Measurements from ENCODE around the gene DGKG. TPM values are rescaled to one million over a fixed set of nuclear protein-coding genes. Genes with fewer than 3 reads are reported as not detected.
A peak's percentile ranks its signal among the peaks of the same experiment; 100 is the strongest.

Gene DGKG
- total RNA-seq, 1 experiment from 2014 or later: 26.1 TPM

- no peak for DNase-seq (ENCODE audit: low spot score)
Measured at GRCh38 chr3:186173224-186173815, 188.7 kb downstream of the DGKG start.

DNA sequence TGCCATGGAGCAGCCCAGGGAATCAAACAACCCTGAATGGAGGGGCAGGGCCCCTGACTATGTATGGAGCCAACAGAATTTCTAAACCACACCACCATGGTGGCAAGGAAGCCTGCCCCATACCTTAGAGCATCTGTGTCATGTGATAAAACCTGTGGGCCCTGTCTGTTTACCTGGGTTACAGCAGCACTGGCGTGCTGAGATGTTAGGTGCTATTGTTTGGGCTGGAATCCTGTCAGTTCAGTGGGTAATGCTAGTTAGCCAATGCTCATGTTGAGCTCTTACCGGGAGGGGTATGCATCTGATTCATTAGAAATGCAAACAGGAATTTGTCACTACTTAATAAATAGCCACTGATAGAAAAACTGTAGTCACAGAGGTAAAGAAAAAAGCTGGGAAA is 189.7 kb downstream of the DGKG start:
- no peak for DNase-seq (ENCODE audit: low spot score)

DNA sequence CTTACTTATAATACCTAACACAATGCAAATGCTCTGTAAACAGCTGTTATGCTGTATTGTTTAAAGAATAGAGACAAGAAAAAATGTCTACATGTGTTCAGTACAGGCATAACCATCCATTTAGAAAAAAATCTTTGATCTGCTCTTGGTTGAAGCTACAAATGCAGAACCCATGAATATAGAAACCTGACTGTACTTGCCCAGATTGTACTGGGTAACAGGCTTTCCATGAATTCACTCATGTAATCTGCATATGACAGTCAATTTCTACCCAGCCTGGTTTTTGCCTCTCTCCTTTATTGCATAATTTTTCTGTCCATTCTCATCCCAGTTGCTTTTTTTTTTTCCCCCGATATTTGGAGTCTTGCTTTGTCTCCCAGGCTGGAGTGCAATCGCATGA is 190.5 kb downstream of the DGKG start:
- DNase-seq (ENCODE audit: low spot score): no peak

DNA sequence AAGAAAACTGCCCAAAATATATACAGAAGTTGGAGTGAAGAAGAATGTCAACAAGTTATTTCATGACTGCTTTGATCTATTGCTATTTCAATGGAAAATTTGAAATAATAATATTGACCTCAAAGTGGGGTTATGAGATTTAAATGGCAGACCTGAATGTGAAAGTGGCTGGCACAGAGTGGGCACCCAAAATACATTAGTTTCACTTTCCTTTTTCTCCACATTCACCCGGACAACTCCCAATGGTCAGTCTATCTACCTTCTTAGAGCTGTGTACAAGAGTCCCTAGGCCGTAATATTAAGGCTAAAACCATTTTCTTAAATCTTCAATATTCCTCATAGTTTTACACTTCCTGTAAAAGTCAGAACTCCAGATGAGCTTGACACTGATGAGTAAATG is 191.5 kb downstream of the DGKG start:
- DNase-seq (ENCODE audit: low spot score): no peak

DNA sequence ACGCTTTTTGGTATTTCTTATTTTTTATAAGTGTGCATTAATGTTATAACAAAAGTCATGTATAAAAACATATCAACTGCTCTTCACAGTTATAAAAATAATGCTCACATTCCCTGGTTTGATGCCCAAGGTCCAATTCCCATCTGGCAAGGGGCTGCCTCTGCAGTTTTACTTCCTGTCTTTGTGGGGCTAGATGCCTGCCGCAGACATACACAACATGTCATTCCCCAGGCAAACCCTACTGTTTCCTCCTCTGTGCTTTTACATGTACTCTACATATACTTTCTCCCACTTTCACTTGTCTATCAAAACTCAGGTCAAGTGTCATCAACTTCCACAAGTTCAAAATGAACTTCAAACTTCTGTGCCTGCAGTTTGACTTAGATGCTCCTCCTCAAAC is 192.7 kb downstream of the DGKG start:
- DNase-seq (ENCODE audit: low spot score): no peak

DNA sequence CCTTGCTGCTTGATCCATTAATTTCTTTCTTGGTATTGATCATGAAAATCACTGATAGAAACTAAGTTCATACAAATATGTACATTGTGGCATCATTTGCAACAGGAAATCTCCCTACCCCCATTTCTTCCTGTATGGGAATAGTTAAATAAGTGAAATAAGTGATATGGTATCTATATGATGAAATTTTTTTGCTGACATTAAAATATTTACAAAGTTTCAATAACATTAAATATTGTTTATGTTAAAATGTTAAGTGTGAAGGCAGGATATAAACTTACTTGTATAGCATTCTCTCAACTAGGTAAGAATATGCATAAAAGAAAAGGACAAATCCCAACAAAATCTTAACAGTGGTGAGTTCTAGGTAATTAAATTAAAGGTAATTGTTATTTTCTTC is 193.1 kb downstream of the DGKG start:
- DNase-seq (ENCODE audit: low spot score): no peak

DNA sequence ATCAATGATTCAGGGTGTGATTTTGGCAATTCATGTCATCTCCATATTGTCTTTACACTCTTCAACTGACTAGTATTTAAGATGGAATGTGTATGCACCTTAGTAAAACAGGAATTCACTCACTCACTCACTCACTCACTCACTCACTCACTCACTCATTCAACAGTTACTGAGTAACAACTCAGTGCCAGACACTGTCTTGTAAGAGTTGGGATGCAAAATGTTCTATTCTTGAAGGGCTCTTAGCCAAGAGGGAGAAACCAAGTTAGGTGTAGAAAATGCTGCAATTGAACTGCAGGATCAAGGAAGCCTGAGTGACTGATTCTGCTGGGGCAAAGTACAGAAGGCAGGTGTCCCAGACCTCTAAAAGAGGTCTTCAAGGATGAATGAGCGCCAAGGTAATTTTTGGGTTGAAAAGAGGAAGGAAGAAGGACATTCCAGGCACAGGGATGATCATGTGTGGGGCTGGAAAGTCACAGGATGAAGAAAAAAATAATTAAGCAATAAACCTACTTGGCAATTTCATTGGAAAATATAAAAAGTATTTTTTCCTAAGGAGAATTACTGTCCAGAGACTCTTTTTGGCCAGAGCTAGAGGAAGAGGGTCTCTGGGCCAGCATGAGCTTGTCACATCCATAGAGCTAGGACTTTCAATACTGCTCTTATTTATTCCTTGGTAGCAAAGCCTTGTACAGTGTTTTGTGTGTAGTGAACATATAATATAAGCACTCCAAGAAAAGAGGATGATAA is 194.2 kb downstream of the DGKG start:
- no peak for DNase-seq (ENCODE audit: low spot score)

DNA sequence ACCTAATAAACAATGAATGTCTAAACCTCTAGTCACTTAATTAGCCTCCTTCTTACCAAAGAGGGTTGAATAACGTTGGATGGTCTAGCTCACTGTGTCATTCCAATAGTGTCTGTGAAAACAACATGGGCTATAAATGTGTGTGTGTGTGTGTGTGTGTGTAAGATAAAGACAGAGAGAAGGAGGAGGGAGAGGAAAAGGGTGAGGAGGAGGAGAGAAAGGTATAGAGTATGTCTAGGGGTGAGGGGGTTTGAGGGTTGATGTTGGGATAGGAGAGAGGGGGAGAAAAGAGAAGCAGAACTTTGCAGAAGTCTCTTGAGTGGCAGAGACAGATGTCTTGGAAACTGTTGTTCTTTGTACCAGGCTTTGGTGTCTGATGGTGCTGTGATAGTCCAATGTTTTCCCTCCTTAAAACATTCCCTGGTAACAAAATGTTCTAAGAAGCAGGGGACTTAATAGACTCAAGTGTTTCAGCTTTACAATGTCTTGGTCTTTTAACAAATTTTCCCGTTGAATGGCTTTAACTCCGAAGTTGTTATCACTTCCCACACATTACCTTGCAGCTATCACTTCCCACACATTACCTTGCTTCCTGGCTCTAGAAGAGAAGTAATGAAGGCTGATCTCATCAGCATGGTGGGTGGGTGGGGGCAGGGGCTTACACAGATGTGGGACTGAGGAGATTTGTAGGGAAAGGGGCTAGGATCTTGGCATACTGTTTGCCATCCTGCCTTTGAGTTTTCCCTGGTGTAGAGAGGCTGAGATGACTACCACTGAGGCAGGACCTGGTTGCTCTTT is 195.3 kb downstream of the DGKG start:
- peak; percentile 44 for DNase-seq (ENCODE audit: low spot score)

- DNase-seq (ENCODE audit: low spot score): peak; percentile 30
Measured at GRCh38 chr3:186166036-186166435, 196.0 kb downstream of the DGKG start.

- no peak for DNase-seq (ENCODE audit: low spot score)
Measured at GRCh38 chr3:186165331-186165730, 196.7 kb downstream of the DGKG start.

DNA sequence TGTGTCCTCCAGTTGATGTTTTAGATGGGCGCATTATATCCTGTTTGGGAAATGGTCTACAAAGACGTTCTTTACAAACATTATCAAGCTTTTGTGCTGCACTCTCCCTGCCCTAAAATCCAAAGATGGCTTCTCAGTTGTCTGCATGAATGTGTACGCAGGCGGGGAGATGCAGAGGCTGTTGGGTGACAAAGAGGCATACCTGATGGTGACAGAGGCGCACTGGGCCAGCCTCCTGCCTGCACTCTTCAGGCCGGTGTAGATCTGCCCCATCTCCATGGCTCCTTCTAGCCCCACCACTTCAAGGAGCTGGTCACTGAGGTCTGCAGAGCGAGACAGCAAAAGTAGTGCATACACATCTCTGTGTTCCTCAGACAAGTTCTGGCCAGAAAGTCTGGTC is 197.3 kb downstream of the DGKG start:
- DNase-seq (ENCODE audit: low spot score): no peak

- DNase-seq (ENCODE audit: low spot score): no peak
Measured at GRCh38 chr3:186162221-186162620, 199.8 kb downstream of the DGKG start.

DNA sequence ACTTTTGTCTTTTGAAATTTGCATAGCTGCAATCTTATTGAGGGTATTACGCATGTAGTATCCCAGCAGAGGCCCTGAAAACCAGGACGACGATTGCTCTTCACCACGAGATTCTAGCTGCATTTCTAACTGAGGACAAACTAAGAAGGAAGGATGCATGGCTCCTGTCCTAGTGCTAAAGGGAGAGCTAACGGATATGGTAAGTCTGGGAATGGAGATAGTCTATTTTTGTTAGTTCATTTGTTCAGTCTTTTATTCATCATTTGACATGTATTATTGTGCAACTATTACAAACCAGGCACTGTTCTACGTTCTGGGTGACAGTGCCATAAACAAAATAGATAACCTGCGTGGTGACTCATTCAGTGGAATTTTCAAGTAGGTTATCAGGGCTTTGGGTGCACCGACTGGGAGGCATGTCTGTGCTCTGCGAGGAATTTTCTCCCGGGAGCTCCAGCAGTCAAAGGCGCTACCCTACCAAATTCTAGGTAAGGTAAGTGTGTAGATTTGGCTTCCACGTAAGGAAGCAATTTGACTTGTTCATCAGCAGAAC is 201.3 kb downstream of the DGKG start:
- DNase-seq (ENCODE audit: low spot score): no peak

GRCh38 chr3:186154641-186155040 is 207.4 kb downstream of the DGKG start:
- no peak for DNase-seq (ENCODE audit: low spot score)

DNA sequence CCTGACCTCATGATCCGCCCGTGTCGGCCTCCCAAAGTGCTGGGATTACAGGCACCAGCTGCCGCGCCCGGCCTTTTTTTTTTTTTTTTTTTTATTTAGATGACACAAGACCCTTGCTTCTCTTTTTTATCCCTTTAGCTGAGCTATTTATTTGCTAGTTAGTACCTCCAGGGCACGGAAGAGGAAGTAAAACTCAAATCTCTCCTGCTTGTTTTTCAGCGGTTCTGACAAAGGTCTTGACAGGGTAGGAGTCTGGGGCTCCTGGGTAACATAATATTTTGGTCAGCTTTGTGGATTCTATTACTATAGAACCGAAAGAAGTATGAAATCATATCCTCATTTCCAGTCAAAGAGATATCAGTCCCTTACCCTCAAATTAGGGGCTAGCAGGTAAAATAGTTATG is 209.1 kb downstream of the DGKG start:
- DNase-seq (ENCODE audit: low spot score): no peak

DNA sequence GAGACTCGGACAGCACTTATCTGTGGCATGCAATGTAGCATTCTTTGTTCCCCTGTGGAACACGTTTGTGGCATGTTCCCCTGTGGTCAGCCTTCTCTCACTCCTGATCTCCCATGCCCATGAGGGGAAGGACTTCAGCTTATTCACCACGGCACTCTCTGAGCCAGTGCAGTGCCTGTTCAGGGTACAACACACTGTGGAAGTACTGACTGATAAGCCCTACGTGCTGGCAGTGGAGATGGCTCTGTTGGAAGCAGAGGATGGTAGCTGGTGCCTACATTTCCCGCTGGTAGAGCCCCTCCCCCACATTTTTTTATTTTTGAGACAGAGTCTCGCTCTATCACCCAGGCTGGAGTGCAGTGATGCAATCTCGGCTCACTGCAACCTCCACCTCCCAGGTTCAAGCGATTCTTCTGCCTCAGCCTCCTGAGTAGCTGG is 209.7 kb downstream of the DGKG start:
- no peak for DNase-seq (ENCODE audit: low spot score)

- DNase-seq (ENCODE audit: low spot score): no peak
Measured at GRCh38 chr3:186151077-186151971, 210.7 kb downstream of the DGKG start.

GRCh38 chr3:186150041-186150830 is 211.8 kb downstream of the DGKG start:
- DNase-seq (ENCODE audit: low spot score): no peak

GRCh38 chr3:186149319-186149960 is 212.6 kb downstream of the DGKG start:
- no peak for DNase-seq (ENCODE audit: low spot score)

GRCh38 chr3:186144257-186144656 is 217.8 kb downstream of the DGKG start:
- no peak for DNase-seq (ENCODE audit: low spot score)

Measured in H4 (cell line).